ENCODE results near the gene AKAP11.

DNA sequence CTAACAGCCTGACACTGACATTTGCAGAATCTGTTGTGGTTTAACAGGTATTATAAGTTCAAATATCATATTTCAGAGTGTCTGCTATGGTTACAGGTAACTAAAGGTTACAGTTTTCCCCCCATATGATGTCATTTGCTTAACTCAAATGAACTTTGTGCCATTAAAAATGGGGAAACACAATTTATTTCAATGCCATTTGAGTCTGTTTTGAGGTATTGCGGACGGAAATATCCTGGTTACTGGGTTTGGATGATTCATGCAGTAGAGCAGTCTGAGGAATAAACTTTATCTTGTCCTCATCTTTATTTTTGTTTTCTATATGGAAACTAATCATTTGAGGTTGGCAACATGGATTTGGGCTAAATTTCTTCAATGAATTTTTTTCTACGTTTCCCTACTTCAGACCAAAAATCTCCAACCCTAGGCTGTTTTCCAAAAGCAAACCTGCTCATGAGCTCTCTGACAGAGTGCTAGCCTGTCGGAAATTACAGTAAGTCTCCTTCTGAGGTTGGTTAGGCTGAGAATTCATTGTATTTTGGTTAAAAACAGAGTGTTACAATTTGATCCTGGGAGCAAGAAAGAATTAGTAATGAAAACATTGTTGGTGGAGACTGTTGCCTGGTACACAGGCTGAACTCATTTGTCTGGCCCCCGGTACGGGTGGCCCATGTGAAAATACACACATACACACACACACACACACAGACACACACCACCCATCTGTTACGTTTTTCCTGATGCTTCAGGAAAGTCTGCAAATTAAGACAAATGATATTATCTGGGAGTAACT lies 66.1 kb downstream of the AKAP11 start:
- TF ChIP-seq, protein P1, sequence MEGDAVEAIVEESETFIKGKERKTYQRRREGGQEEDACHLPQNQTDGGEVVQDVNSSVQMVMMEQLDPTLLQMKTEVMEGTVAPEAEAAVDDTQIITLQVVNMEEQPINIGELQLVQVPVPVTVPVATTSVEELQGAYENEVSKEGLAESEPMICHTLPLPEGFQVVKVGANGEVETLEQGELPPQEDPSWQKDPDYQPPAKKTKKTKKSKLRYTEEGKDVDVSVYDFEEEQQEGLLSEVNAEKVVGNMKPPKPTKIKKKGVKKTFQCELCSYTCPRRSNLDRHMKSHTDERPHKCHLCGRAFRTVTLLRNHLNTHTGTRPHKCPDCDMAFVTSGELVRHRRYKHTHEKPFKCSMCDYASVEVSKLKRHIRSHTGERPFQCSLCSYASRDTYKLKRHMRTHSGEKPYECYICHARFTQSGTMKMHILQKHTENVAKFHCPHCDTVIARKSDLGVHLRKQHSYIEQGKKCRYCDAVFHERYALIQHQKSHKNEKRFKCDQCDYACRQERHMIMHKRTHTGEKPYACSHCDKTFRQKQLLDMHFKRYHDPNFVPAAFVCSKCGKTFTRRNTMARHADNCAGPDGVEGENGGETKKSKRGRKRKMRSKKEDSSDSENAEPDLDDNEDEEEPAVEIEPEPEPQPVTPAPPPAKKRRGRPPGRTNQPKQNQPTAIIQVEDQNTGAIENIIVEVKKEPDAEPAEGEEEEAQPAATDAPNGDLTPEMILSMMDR (IDR thresholded peaks at IDR 0.05; ENCODE audit: poor library complexity, severe bottlenecking): no peak
- TF ChIP-seq EZH2 (IDR thresholded peaks at IDR 0.05; ENCODE audit: borderline replicate concordance, insufficient read depth, low read length, poor library complexity, severe bottlenecking): no peak

Data from neural cell (in vitro differentiated cells).